Measurements from ENCODE around the gene NAA60.

DNA sequence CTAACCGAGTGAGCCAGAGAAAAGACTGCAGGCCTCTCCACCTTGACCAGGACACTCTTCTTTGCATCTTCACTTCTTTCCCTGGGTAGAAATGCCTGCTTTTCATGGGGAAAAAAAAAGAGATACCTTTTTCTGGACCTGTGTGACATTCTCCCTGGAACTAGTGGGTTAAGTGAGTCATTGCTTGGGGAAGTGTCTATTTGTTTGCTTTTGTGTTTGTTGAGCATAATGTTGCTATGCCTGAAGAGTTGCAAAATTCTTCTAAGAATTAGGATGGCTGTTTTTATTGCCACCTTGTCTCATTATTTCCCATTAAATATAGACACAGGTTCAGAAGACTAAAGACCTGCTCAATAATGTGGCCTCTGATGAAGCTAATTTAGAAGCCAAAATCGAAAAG, 76.1 kb downstream of the NAA60 start:
- no peak for TF ChIP-seq POLR2AphosphoS5 (IDR thresholded peaks at IDR 0.05; ENCODE audit: low read depth, low read length)
- no peak for TF ChIP-seq SIN3A (IDR thresholded peaks at IDR 0.05; ENCODE audit: borderline replicate concordance, insufficient read depth, low read length)
- TF ChIP-seq TAF1 (IDR thresholded peaks at IDR 0.05; ENCODE audit: borderline replicate concordance, insufficient read depth, low read length): no peak
- TF ChIP-seq, protein P1, sequence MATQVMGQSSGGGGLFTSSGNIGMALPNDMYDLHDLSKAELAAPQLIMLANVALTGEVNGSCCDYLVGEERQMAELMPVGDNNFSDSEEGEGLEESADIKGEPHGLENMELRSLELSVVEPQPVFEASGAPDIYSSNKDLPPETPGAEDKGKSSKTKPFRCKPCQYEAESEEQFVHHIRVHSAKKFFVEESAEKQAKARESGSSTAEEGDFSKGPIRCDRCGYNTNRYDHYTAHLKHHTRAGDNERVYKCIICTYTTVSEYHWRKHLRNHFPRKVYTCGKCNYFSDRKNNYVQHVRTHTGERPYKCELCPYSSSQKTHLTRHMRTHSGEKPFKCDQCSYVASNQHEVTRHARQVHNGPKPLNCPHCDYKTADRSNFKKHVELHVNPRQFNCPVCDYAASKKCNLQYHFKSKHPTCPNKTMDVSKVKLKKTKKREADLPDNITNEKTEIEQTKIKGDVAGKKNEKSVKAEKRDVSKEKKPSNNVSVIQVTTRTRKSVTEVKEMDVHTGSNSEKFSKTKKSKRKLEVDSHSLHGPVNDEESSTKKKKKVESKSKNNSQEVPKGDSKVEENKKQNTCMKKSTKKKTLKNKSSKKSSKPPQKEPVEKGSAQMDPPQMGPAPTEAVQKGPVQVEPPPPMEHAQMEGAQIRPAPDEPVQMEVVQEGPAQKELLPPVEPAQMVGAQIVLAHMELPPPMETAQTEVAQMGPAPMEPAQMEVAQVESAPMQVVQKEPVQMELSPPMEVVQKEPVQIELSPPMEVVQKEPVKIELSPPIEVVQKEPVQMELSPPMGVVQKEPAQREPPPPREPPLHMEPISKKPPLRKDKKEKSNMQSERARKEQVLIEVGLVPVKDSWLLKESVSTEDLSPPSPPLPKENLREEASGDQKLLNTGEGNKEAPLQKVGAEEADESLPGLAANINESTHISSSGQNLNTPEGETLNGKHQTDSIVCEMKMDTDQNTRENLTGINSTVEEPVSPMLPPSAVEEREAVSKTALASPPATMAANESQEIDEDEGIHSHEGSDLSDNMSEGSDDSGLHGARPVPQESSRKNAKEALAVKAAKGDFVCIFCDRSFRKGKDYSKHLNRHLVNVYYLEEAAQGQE (IDR thresholded peaks at IDR 0.05; ENCODE audit: insufficient read depth in 1 of 2, low read depth in 2 of 2, low read length in 2 of 2): no peak

All from PFSK-1 (cell line).